SK-N-SH treated with all-trans-retinoic acid at 6 μM for 48 hours (cell line): ENCODE results near the gene TMEM208.

ENCODE experiments used
- ATAC-seq: fragments of 200-7000 bp; cut with Tn5 transposase; 3 replicates; pipeline ENCODE4 v1.9.1; 2020; ENCODE audit warnings: mild to moderate bottlenecking, moderate library complexity
- ARNTL ChIP-seq: fragments of 450-650 bp; formaldehyde crosslinking; IDR thresholded peaks from 2 replicates; pipeline ENCODE4 v1.5.0; 2020; ENCODE audit warnings: low read depth, mild to moderate bottlenecking, moderate library complexity, borderline replicate concordance
- BACH2 ChIP-seq: fragments of 250-450 bp; sonication (Bioruptor Pico); IDR thresholded peaks from 2 replicates; pipeline ENCODE4 v1.9.0; 2021; ENCODE audit warnings: mild to moderate bottlenecking, borderline replicate concordance
- CREB5 ChIP-seq: fragments of 250-450 bp; sonication (Bioruptor Pico); IDR thresholded peaks from 2 replicates; pipeline ENCODE4 v1.5.1; 2020; ENCODE audit warnings: low read depth, mild to moderate bottlenecking, moderate library complexity
- CSDC2 ChIP-seq: fragments of 250-450 bp; sonication (Bioruptor Pico); IDR thresholded peaks from 2 replicates; pipeline ENCODE4 v1.5.0; 2020; ENCODE audit warnings: mild to moderate bottlenecking, moderate library complexity
- CSRNP3 ChIP-seq: fragments of 250-450 bp; sonication (Bioruptor Pico); IDR thresholded peaks from 2 replicates; pipeline ENCODE4 v1.5.1; 2021; ENCODE audit warnings: mild to moderate bottlenecking, moderate library complexity
- ESRRG ChIP-seq: fragments of 250-450 bp; sonication (Bioruptor Pico); IDR thresholded peaks from 2 replicates; pipeline ENCODE4 v1.6.1; 2021; ENCODE audit warnings: mild to moderate bottlenecking
- GLIS3 ChIP-seq: fragments of 250-450 bp; sonication (Bioruptor Pico); IDR thresholded peaks from 2 replicates; pipeline ENCODE4 v1.5.0; 2020; ENCODE audit warnings: mild to moderate bottlenecking, moderate library complexity
- ISL1 ChIP-seq: fragments of 250-450 bp; sonication (Bioruptor Pico); IDR thresholded peaks from 2 replicates; pipeline ENCODE4 v2.1.2; 2022; ENCODE audit warnings: mild to moderate bottlenecking, moderate library complexity
- OSR1 ChIP-seq: fragments of 250-450 bp; sonication (Bioruptor Pico); IDR thresholded peaks from 2 replicates; pipeline ENCODE4 v1.8.0; 2022; ENCODE audit warnings: moderate library complexity, mild to moderate bottlenecking, inconsistent platforms
- PPARA ChIP-seq: fragments of 250-450 bp; sonication (Bioruptor Pico); IDR thresholded peaks from 2 replicates; pipeline ENCODE4 v1.5.0; 2020; ENCODE audit warnings: mild to moderate bottlenecking, borderline replicate concordance
- RARB ChIP-seq: fragments of 250-450 bp; sonication (Bioruptor Pico); IDR thresholded peaks from 2 replicates; pipeline ENCODE4 v1.8.0; 2021; ENCODE audit warnings: mild to moderate bottlenecking, moderate library complexity
- SNAI2 ChIP-seq: fragments of 250-450 bp; sonication (Bioruptor Pico); IDR thresholded peaks from 2 replicates; pipeline ENCODE4 v1.5.0; 2020; ENCODE audit warnings: mild to moderate bottlenecking, moderate library complexity
- TCF4 ChIP-seq: fragments of 250-450 bp; sonication (Bioruptor Pico); IDR thresholded peaks from 2 replicates; pipeline ENCODE4 v1.8.0; 2021; ENCODE audit warnings: mild to moderate bottlenecking, moderate library complexity, borderline replicate concordance
- TOX ChIP-seq: fragments of 250-450 bp; sonication (Bioruptor Pico); IDR thresholded peaks from 2 replicates; pipeline ENCODE4 v1.8.0; 2021; ENCODE audit warnings: mild to moderate bottlenecking, moderate library complexity, borderline replicate concordance
- ZC3H10 ChIP-seq: fragments of 250-450 bp; sonication (Bioruptor Pico); IDR thresholded peaks from 2 replicates; pipeline ENCODE4 v1.5.1; 2021; ENCODE audit warnings: mild to moderate bottlenecking, moderate library complexity
- ZFP3 ChIP-seq: fragments of 250-450 bp; sonication (Bioruptor Pico); IDR thresholded peaks from 2 replicates; pipeline ENCODE4 v1.5.0; 2020; ENCODE audit warnings: mild to moderate bottlenecking, moderate library complexity
- ZFP30 ChIP-seq: fragments of 450-650 bp; formaldehyde crosslinking; IDR thresholded peaks from 2 replicates; pipeline ENCODE4 v1.5.0; 2022; ENCODE audit warnings: mild to moderate bottlenecking, moderate library complexity
- ZNF565 ChIP-seq: fragments of 450-650 bp; formaldehyde crosslinking; conservative IDR thresholded peaks from 2 replicates; pipeline ENCODE4 v1.5.0; 2020; ENCODE audit warnings: low read depth, mild to moderate bottlenecking, moderate library complexity
- ZNF70 ChIP-seq: fragments of 450-650 bp; formaldehyde crosslinking; IDR thresholded peaks from 2 replicates; pipeline ENCODE4 v1.5.0; 2020; ENCODE audit warnings: mild to moderate bottlenecking, moderate library complexity
- ZNF8 ChIP-seq: fragments of 450-650 bp; formaldehyde crosslinking; IDR thresholded peaks from 2 replicates; pipeline ENCODE4 v1.5.0; 2020; ENCODE audit warnings: mild to moderate bottlenecking, moderate library complexity
- TF ChIP-seq, protein P1 (sequence below): fragments of 250-450 bp; sonication (Bioruptor Pico); IDR thresholded peaks from 2 replicates; pipeline ENCODE4 v1.8.0; 2020; ENCODE audit warnings: mild to moderate bottlenecking, moderate library complexity, borderline replicate concordance
- TF ChIP-seq, protein P2 (sequence below): fragments of 250-450 bp; sonication (Bioruptor Pico); IDR thresholded peaks from 2 replicates; pipeline ENCODE4 v1.5.0; 2020; ENCODE audit warnings: mild to moderate bottlenecking, moderate library complexity

TMEM208 gene

GRCh38 chr16:67179421-67180080, 47.4 kb upstream of the TMEM208 start (continued):
- TF ChIP-seq, protein P1, sequence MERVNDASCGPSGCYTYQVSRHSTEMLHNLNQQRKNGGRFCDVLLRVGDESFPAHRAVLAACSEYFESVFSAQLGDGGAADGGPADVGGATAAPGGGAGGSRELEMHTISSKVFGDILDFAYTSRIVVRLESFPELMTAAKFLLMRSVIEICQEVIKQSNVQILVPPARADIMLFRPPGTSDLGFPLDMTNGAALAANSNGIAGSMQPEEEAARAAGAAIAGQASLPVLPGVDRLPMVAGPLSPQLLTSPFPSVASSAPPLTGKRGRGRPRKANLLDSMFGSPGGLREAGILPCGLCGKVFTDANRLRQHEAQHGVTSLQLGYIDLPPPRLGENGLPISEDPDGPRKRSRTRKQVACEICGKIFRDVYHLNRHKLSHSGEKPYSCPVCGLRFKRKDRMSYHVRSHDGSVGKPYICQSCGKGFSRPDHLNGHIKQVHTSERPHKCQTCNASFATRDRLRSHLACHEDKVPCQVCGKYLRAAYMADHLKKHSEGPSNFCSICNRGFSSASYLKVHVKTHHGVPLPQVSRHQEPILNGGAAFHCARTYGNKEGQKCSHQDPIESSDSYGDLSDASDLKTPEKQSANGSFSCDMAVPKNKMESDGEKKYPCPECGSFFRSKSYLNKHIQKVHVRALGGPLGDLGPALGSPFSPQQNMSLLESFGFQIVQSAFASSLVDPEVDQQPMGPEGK (CRISPR knock-in tag): no peak

DNA sequence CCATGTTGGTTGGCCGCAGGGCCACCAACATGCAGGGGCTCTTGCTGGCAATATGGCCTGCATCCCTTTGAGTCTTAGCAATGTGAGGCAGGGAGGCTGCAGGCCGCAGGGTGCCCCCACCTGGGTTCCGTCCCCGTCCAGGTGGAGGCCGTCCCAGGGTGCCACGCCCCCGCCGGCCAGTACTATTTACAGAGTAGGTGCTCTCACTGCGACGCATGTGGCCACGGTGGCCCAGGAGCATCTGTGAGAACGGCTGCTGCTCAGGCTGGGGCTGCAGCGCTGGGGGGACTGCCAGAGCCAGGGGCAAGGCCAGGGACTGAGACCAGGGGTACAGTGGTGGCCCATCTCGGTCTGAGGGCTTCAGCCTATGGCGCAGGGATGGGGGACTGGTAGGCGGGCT, 46.8 kb upstream of the TMEM208 start:
- TF ChIP-seq ZNF8 (CRISPR knock-in tag): no peak
- no peak for TF ChIP-seq CSDC2 (CRISPR knock-in tag)
- TF ChIP-seq CREB5: no peak
- no peak for TF ChIP-seq CSRNP3 (CRISPR knock-in tag)
- TF ChIP-seq ZNF70: no peak
- TF ChIP-seq ZFP3: no peak
- no peak for TF ChIP-seq ESRRG
- TF ChIP-seq OSR1 (CRISPR knock-in tag): no peak
- no peak for TF ChIP-seq ZC3H10 (CRISPR knock-in tag)
- TF ChIP-seq TOX: no peak
- no peak for TF ChIP-seq PPARA (CRISPR knock-in tag)
- no peak for TF ChIP-seq SNAI2 (CRISPR knock-in tag)
- no peak for TF ChIP-seq GLIS3 (CRISPR knock-in tag)
- TF ChIP-seq ISL1 (CRISPR knock-in tag): no peak
- no peak for ATAC-seq

GRCh38 chr16:67181346-67181745, 45.6 kb upstream of the TMEM208 start:
- no peak for ATAC-seq
- TF ChIP-seq ESRRG (no peak), CSDC2 (CRISPR knock-in tag) (no peak), ARNTL (CRISPR knock-in tag) (no peak), ZNF70 (no peak), ZC3H10 (CRISPR knock-in tag) (no peak), ZFP3 (no peak), GLIS3 (CRISPR knock-in tag) (no peak), ZFP30 (CRISPR knock-in tag) (no peak), ZNF565 (CRISPR knock-in tag) (no peak), TCF4 (no peak), BACH2 (CRISPR knock-in tag) (no peak), OSR1 (CRISPR knock-in tag) (no peak), ISL1 (CRISPR knock-in tag) (no peak), TOX (no peak), SNAI2 (CRISPR knock-in tag) (no peak), RARB (CRISPR knock-in tag) (no peak), PPARA (CRISPR knock-in tag) (no peak), CSRNP3 (CRISPR knock-in tag) (no peak)
- TF ChIP-seq, protein P1 (CRISPR knock-in tag): no peak
- TF ChIP-seq, protein P2, sequence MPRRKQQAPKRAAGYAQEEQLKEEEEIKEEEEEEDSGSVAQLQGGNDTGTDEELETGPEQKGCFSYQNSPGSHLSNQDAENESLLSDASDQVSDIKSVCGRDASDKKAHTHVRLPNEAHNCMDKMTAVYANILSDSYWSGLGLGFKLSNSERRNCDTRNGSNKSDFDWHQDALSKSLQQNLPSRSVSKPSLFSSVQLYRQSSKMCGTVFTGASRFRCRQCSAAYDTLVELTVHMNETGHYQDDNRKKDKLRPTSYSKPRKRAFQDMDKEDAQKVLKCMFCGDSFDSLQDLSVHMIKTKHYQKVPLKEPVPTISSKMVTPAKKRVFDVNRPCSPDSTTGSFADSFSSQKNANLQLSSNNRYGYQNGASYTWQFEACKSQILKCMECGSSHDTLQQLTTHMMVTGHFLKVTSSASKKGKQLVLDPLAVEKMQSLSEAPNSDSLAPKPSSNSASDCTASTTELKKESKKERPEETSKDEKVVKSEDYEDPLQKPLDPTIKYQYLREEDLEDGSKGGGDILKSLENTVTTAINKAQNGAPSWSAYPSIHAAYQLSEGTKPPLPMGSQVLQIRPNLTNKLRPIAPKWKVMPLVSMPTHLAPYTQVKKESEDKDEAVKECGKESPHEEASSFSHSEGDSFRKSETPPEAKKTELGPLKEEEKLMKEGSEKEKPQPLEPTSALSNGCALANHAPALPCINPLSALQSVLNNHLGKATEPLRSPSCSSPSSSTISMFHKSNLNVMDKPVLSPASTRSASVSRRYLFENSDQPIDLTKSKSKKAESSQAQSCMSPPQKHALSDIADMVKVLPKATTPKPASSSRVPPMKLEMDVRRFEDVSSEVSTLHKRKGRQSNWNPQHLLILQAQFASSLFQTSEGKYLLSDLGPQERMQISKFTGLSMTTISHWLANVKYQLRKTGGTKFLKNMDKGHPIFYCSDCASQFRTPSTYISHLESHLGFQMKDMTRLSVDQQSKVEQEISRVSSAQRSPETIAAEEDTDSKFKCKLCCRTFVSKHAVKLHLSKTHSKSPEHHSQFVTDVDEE (CRISPR knock-in tag): no peak
